GM19025 (cell line): ENCODE data around the gene PEX14.

Experiments used
- ATAC-seq: cut with Tn5 transposase; IDR thresholded peaks from one replicate; pipeline ENCODE4 v1.9.1; 2021; ENCODE audit warnings: mild to moderate bottlenecking, low read depth, moderate library complexity; ENCODE audit not compliant: unreplicated experiment

PEX14 gene

GRCh38 chr1:10657088-10657847, 182.5 kb downstream of the PEX14 start:
- no peak for ATAC-seq

GRCh38 chr1:10658396-10659066, 183.8 kb downstream of the PEX14 start:
- ATAC-seq = no peak

GRCh38 chr1:10659218-10659617, 184.5 kb downstream of the PEX14 start:
- no peak for ATAC-seq

GRCh38 chr1:10659646-10660540, 185.1 kb downstream of the PEX14 start:
- ATAC-seq = no peak

GRCh38 chr1:10661453-10661852, 186.7 kb downstream of the PEX14 start:
- no peak for ATAC-seq

- no peak for ATAC-seq
These were observed 187.4 kb downstream of the PEX14 start for GRCh38 chr1:10662090-10662688.

GRCh38 chr1:10662824-10663677, 188.3 kb downstream of the PEX14 start:
- ATAC-seq = no peak

GRCh38 chr1:10663678-10664035, 188.9 kb downstream of the PEX14 start:
- ATAC-seq = no peak

- ATAC-seq = no peak
These were observed 189.5 kb downstream of the PEX14 start for GRCh38 chr1:10664251-10664650.

- ATAC-seq = no peak
These were observed 190.5 kb downstream of the PEX14 start for GRCh38 chr1:10665226-10665625.

GRCh38 chr1:10665930-10666850, 191.4 kb downstream of the PEX14 start:
- ATAC-seq = no peak

GRCh38 chr1:10667861-10668761, 193.4 kb downstream of the PEX14 start:
- no peak for ATAC-seq

GRCh38 chr1:10669570-10669969, 194.8 kb downstream of the PEX14 start:
- no peak for ATAC-seq

- ATAC-seq = no peak
These were observed 195.4 kb downstream of the PEX14 start for GRCh38 chr1:10670190-10670589.

- no peak for ATAC-seq
These were observed 196.3 kb downstream of the PEX14 start for GRCh38 chr1:10671090-10671489.

GRCh38 chr1:10671622-10672342, 197.0 kb downstream of the PEX14 start:
- ATAC-seq = no peak

- no peak for ATAC-seq
These were observed 197.7 kb downstream of the PEX14 start for GRCh38 chr1:10672343-10673050.
